Astrocyte (in vitro differentiated cells and primary cell): ENCODE measurements around the gene TK1.

Experiments used
- CTCF ChIP-seq: IDR thresholded peaks from 2 replicates; pipeline ENCODE4 v1.5.1; 2011; ENCODE audit warnings: low read depth, mild to moderate bottlenecking, inconsistent platforms, low read length, moderate library complexity; ENCODE audit not compliant: insufficient read depth
- EZH2 ChIP-seq: IDR thresholded peaks from 2 replicates; pipeline ENCODE4 v1.6.1; 2012; ENCODE audit warnings: mild to moderate bottlenecking, low read length, inconsistent platforms; ENCODE audit not compliant: insufficient read depth

DNA sequence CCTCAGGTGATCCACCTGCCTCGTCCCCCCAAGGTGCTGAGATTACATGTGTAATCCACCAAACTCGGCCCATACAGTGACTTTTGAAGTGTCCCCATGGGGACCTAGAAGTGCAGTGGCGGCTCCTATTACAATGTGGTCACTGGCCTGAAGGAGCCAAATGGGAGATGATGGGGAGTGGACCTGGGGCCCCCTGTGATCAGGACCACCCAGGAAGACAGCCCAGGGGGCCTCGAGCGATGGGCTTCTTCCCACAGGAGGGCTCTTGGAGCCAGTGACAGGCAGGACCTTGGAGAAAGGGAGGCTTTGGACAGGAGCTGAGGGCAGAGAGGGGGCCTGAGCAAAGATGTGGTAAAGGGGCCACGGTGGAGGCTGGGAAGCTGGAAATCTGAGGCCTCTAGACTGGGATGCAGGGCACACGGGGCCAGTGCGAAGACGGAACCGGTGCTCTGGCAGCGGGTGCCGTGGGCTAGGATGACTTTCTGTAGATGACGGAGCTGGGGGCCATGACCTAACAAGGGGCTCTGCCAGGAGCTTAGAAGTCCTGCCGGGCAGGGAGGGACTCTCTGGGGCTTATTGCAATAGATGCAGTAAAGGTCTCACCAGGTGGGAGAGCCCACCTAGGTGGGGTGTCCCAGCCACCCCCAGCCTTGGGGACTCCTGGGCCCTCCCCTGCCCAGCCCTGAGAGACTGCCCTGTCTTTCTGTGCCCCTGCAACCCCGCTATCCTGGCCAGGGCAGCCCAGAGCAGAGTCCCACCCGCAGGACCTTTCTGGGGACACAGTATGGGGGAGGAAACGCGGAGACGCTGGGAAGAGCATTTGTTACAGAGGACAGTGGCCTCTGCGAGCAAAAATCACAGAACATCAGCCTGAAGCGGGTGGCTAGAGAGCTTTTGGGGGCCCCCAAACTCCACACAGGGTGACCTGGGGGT is 43.4 kb downstream of the TK1 start:
- TF ChIP-seq CTCF (no peak), EZH2 (no peak)
